Stomach smooth muscle (tissue), 2 donors: ENCODE measurements around the gene WFDC13.

ENCODE experiments used
- H3K27ac ChIP-seq: one replicate; pipeline ENCODE4 v1.7.0; 2013; ENCODE audit warnings: mild to moderate bottlenecking, low read length, inconsistent platforms
- H3K27me3 ChIP-seq, 2 donors: one replicate each; pipeline ENCODE4 v1.7.0; 2013; ENCODE audit warnings: low read length in 2 of 2; ENCODE audit not compliant: insufficient read depth in 2 of 2, control insufficient read depth in 1 of 2
- H3K36me3 ChIP-seq, 2 donors: one replicate each; pipeline ENCODE4 v1.7.0; 2013; ENCODE audit warnings: low read length in 2 of 2; ENCODE audit not compliant: control insufficient read depth in 2 of 2, insufficient read depth in 2 of 2
- H3K4me1 ChIP-seq: one replicate; pipeline ENCODE4 v1.7.0; 2013; ENCODE audit warnings: low read length; ENCODE audit not compliant: control insufficient read depth, insufficient read depth
- H3K4me3 ChIP-seq, 2 donors: one replicate each; pipeline ENCODE4 v1.7.0; 2013; ENCODE audit warnings: low read length in 2 of 2
- H3K9ac ChIP-seq, 2 donors: one replicate each; pipeline ENCODE4 v1.7.0; 2013; ENCODE audit warnings: low read length in 2 of 2, mild to moderate bottlenecking in 1 of 2
- H3K9me3 ChIP-seq, 2 donors: one replicate each; pipeline ENCODE4 v1.7.0; 2013; ENCODE audit warnings: low read length in 2 of 2; ENCODE audit not compliant: control insufficient read depth in 2 of 2
- donor health status: healthy.
- donor health status: Pancreatic carcinoma.

WFDC13 gene

DNA sequence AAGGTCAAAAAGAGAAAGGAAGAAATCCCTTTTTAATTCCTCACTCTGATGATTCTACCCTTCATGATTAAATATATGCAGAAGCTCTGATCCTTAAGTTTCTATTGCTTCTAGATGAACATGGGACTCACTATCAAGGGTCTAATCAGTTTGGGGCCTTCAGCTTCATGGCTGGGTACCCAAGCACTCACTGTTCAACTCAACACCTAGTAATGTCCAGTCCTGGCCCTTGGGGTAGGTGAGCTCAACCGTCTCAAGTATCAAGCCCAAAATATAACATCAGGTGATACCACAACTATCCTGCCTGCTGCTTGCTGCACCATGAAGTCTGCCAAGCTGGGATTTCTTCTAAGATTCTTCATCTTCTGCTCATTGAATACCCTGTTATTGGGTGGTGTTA is 20.2 kb downstream of the WFDC13 start, which contains the start of gene SPINT4:
Gene SPINT4 (plus strand): TSS at position 301 of the 400 bp plus-strand sequence. CDS start 21 bp downstream, at position 322.
- Histone ChIP-seq H3K9ac (no peak within 1 kb of the TSS), H3K4me1 (no peaks in the 10 kb centered on the region), H3K36me3 (no peaks in the 10 kb centered on the region), H3K4me3 (no peak within 1 kb of the TSS), H3K27ac (no peak within 1 kb of the TSS), H3K9me3 (no peaks in the 10 kb centered on the region), H3K27me3 (no peaks in the 10 kb centered on the region)

DNA sequence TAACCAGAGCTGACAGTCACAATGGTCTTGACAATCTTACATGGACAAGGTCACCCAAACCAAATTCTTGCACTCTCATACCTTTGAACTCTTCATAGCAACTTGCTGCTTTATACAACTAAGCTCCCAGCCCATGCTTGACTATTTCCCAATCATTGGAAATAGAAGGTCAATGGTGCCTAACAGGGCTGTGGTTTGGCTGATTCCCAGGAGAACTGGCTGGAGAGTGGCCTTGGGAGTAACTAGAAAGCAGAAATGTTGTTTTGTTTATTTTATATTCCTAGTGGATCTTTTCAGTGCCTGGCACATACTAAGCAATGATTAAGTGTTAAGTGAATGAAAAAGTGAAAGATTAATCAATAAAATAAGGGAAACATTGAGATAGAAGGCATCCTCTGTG is 23.3 kb downstream of the WFDC13 start:
- no peaks in the 10 kb centered on the region for H3K4me1 ChIP-seq
- H3K9me3 ChIP-seq: no peaks in the 10 kb centered on the region

DNA sequence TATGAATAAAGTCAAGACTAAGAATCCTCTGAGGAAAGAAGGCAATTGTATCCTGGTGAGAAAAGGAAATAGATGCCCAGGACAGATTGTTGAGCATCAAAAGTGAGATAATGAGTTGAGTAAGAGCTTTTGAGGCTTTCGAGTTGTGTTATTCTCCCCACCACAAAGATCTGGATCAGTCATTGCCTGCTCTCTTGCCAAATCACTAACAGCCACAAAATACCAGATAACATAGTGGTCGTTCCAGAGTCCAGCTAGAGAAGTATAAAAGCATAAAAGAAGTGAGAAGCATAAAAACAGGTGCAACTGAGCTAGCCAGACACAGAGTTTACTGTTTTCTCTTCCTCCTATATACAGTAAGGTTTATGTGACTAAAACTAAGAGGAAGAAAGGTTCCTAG is 25.2 kb downstream of the WFDC13 start:
- H3K27me3 ChIP-seq: no peaks in the 10 kb centered on the region
- H3K27ac ChIP-seq: no peak overlapping the region
- peaks cover 0 to 5% of the 10 kb centered on the region in 2 donors for H3K9me3 ChIP-seq
- H3K9ac ChIP-seq: no peak overlapping the region
- no peak overlapping the region for H3K4me3 ChIP-seq
- H3K36me3 ChIP-seq: no peaks in the 10 kb centered on the region
- H3K4me1 ChIP-seq: no peaks in the 10 kb centered on the region

More for the DNA sequence above, 23.3 kb downstream of the WFDC13 start:
- Histone ChIP-seq H3K27me3 (no peaks in the 10 kb centered on the region), H3K36me3 (no peaks in the 10 kb centered on the region), H3K27ac (no peak overlapping the region), H3K9ac (no peak overlapping the region), H3K4me3 (no peak overlapping the region)

GRCh38 chr20:45732199-45732598 is 30.4 kb downstream of the WFDC13 start:
- no peak overlapping the region for H3K9ac ChIP-seq
- H3K4me1 ChIP-seq: no peaks in the 10 kb centered on the region
- H3K4me3 ChIP-seq: no peak overlapping the region
- H3K27me3 ChIP-seq: no peaks in the 10 kb centered on the region
- peaks cover 0 to 5% of the 10 kb centered on the region in 2 donors for H3K9me3 ChIP-seq
- H3K36me3 ChIP-seq: no peaks in the 10 kb centered on the region
- no peak overlapping the region for H3K27ac ChIP-seq

GRCh38 chr20:45735552-45735951 is 33.7 kb downstream of the WFDC13 start:
- Histone ChIP-seq H3K27ac (no peak overlapping the region), H3K4me3 (no peak overlapping the region), H3K27me3 (no peaks in the 10 kb centered on the region), H3K9ac (no peak overlapping the region), H3K36me3 (no peaks in the 10 kb centered on the region), H3K4me1 (no peaks in the 10 kb centered on the region), H3K9me3 (peaks cover 0 to 5% of the 10 kb centered on the region in 2 donors)

- H3K27ac ChIP-seq: no peak overlapping the region
- no peaks in the 10 kb centered on the region for H3K36me3 ChIP-seq
- no peak overlapping the region for H3K4me3 ChIP-seq
- no peaks in the 10 kb centered on the region for H3K27me3 ChIP-seq
- no peak overlapping the region for H3K9ac ChIP-seq
- peaks cover 0 to 5% of the 10 kb centered on the region in 2 donors for H3K9me3 ChIP-seq
- H3K4me1 ChIP-seq: no peaks in the 10 kb centered on the region
Observed at GRCh38 chr20:45735988-45736387, 34.1 kb downstream of the WFDC13 start.

GRCh38 chr20:45742596-45742995 is 40.8 kb downstream of the WFDC13 start:
- Histone ChIP-seq H3K36me3 (no peaks in the 10 kb centered on the region), H3K27ac (no peak overlapping the region), H3K9me3 (no peaks in the 10 kb centered on the region), H3K9ac (no peak overlapping the region), H3K27me3 (no peaks in the 10 kb centered on the region), H3K4me1 (no peaks in the 10 kb centered on the region), H3K4me3 (no peak overlapping the region)

- Histone ChIP-seq H3K27ac (no peak overlapping the region), H3K4me3 (no peak overlapping the region), H3K27me3 (no peaks in the 10 kb centered on the region), H3K9me3 (no peaks in the 10 kb centered on the region), H3K9ac (no peak overlapping the region), H3K4me1 (no peaks in the 10 kb centered on the region), H3K36me3 (no peaks in the 10 kb centered on the region)
Observed at GRCh38 chr20:45745015-45745414, 43.2 kb downstream of the WFDC13 start.

- H3K9me3 ChIP-seq: no peaks in the 10 kb centered on the region
Observed at GRCh38 chr20:45751721-45752120, 49.9 kb downstream of the WFDC13 start.

DNA sequence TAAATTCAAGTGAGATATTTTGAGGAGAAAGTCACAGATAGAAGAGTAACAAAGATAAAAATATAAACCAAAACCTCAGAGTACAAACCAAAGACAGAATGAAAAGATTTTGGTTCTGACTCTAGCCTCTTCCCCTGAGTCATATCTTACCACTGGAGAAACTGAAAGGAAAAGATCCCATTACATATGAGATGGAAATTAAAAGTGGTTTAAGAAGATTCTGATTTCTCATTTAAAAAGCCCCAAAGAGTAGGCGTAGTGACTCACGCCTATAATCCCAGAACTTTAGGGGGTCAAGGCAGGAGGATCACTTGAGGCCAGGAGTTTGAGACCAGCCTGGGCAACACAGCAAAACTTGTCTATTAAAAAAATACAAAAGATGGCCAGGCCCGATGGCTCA is 50.9 kb downstream of the WFDC13 start:
- H3K4me3 ChIP-seq: no peak overlapping the region
- H3K9ac ChIP-seq: no peak overlapping the region
- H3K4me1 ChIP-seq: no peaks in the 10 kb centered on the region
- H3K9me3 ChIP-seq: no peaks in the 10 kb centered on the region
- no peak overlapping the region for H3K27ac ChIP-seq
- no peaks in the 10 kb centered on the region for H3K36me3 ChIP-seq
- no peaks in the 10 kb centered on the region for H3K27me3 ChIP-seq

More at GRCh38 chr20:45751721-45752120, 49.9 kb downstream of the WFDC13 start:
- Histone ChIP-seq H3K9ac (no peak overlapping the region), H3K27me3 (no peaks in the 10 kb centered on the region), H3K36me3 (no peaks in the 10 kb centered on the region), H3K4me3 (no peak overlapping the region), H3K27ac (no peak overlapping the region), H3K4me1 (no peaks in the 10 kb centered on the region)

DNA sequence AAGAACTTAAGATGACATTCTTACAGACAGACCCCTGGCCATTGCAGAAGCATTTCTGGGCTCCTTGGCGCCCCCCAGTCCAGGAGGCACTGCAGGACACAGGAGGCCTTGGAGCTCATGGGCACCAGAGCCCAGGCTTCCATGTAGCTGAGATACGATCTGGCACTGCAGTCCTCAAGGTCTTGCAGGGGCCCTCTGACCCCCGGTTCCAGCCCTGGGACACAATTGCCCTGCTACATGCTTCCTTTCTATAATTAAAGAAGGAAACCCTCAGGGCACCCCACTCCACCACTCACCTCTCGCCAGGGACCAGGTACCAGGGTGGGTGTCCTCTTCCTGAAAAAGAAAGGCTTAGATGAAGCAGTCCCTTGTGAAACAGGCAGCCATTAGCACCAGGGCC is 56.3 kb downstream of the WFDC13 start:
- Histone ChIP-seq H3K9ac (no peak overlapping the region), H3K9me3 (no peaks in the 10 kb centered on the region), H3K4me1 (no peaks in the 10 kb centered on the region), H3K36me3 (no peaks in the 10 kb centered on the region), H3K4me3 (no peak overlapping the region), H3K27ac (no peak overlapping the region), H3K27me3 (no peaks in the 10 kb centered on the region)
